CD14-positive monocyte (primary cell): ENCODE measurements around the gene GDPD4. TPM values are rescaled to one million over a fixed set of nuclear protein-coding genes. Genes with fewer than 3 reads are reported as not detected.

ENCODE experiments used
- DNase-seq, 3 donors: peaks; one replicate each; pipeline ENCODE4 v3.0.0-alpha.2; 2011 to 2022
- H2AFZ ChIP-seq: 2 replicates; pipeline ENCODE4 v1.6.0; 2012; ENCODE audit warnings: mild to moderate bottlenecking, low read depth, low read length, inconsistent platforms; ENCODE audit not compliant: insufficient read depth, poor library complexity, severe bottlenecking
- H3K27ac ChIP-seq, 2 donors: 1 replicate in 1 of 2; 2 replicates in 1 of 2; pipeline ENCODE4 v1.5.1; 2012 to 2013; ENCODE audit warnings: low read length in 2 of 2, control low read depth in 1 of 2, inconsistent platforms in 1 of 2, low read depth in 1 of 2, mild to moderate bottlenecking in 1 of 2
- H3K27me3 ChIP-seq, 2 donors: one replicate each; pipeline versions ENCODE4 v1.6.0 to v1.6.1; 2011 to 2013; ENCODE audit warnings: low read length in 2 of 2; ENCODE audit not compliant: control insufficient read depth in 2 of 2, insufficient read depth in 2 of 2
- H3K36me3 ChIP-seq, 2 donors: replicated peaks in 1 of 2; 1 replicate in 1 of 2; 2 replicates in 1 of 2; pipeline versions ENCODE4 v1.5.1 to v1.6.1; 2012 to 2013; ENCODE audit warnings: low read length in 2 of 2, control low read depth in 1 of 2, inconsistent platforms in 1 of 2, mild to moderate bottlenecking in 1 of 2; ENCODE audit not compliant: insufficient read depth in 2 of 2, control insufficient read depth in 1 of 2
- H3K4me1 ChIP-seq, 2 donors: 1 replicate in 1 of 2; 2 replicates in 1 of 2; pipeline versions ENCODE4 v1.5.1 to v1.6.1; 2012 to 2013; ENCODE audit warnings: low read length in 2 of 2, control low read depth in 1 of 2, inconsistent platforms in 1 of 2, mild to moderate bottlenecking in 1 of 2, moderate library complexity in 1 of 2; ENCODE audit not compliant: insufficient read depth in 2 of 2, control insufficient read depth in 1 of 2
- H3K4me2 ChIP-seq: replicated peaks from 2 replicates; pipeline ENCODE3; 2012; ENCODE audit warnings: low read length, moderate library complexity, mild to moderate bottlenecking; ENCODE audit not compliant: poor library complexity, severe bottlenecking; ENCODE audit errors: extremely low read depth
- H3K4me3 ChIP-seq, 3 experiments: fragments of 200-600 bp in 1 of 3; sonication (generic) in 1 of 3; replicated peaks in 1 of 3; 1 replicate in 2 of 3; 2 replicates in 1 of 3; pipeline ENCODE4 v1.5.1; 2011 to 2013; ENCODE audit warnings: low read length in 3 of 3, mild to moderate bottlenecking in 3 of 3, control low read depth in 2 of 3, low read depth in 2 of 3, inconsistent platforms in 1 of 3, moderate library complexity in 1 of 3
- H3K79me2 ChIP-seq: 2 replicates; pipeline ENCODE4 v1.6.0; 2012; ENCODE audit warnings: mild to moderate bottlenecking, control low read depth, inconsistent platforms, low read length, moderate library complexity; ENCODE audit not compliant: insufficient read depth
- H3K9ac ChIP-seq: 2 replicates; pipeline ENCODE4 v1.6.0; 2017; ENCODE audit warnings: low read length, mild to moderate bottlenecking; ENCODE audit not compliant: insufficient read depth, poor library complexity, severe bottlenecking
- H3K9me3 ChIP-seq, 2 donors: replicated peaks in 1 of 2; 1 replicate in 1 of 2; 2 replicates in 1 of 2; pipeline versions ENCODE4 v1.5.1 to v1.6.1; 2012 to 2013; ENCODE audit warnings: low read length in 2 of 2, control low read depth in 1 of 2; ENCODE audit not compliant: control insufficient read depth in 1 of 2, insufficient read depth in 1 of 2
- H4K20me1 ChIP-seq: 2 replicates; pipeline ENCODE4 v1.6.0; 2012; ENCODE audit warnings: mild to moderate bottlenecking, low read length, control low read depth, moderate library complexity; ENCODE audit not compliant: insufficient read depth
- H3K27ac Mint-ChIP-seq, 7 donors: one replicate each; pipeline ENCODE4 v1.8.0; 2020; ENCODE audit warnings: mild to moderate bottlenecking in 7 of 7, mixed read lengths in 7 of 7, moderate library complexity in 6 of 7, inconsistent platforms in 2 of 7
- H3K27me3 Mint-ChIP-seq, 3 donors: one replicate each; pipeline ENCODE4 v1.8.0; 2021 to 2022; ENCODE audit warnings: low read depth in 3 of 3, mild to moderate bottlenecking in 3 of 3, mixed read lengths in 3 of 3, moderate library complexity in 3 of 3, inconsistent platforms in 1 of 3
- H3K36me3 Mint-ChIP-seq, 2 donors: one replicate each; pipeline ENCODE4 v1.8.0; 2020; ENCODE audit warnings: mixed read lengths in 2 of 2, inconsistent platforms in 1 of 2, mild to moderate bottlenecking in 1 of 2
- H3K4me1 Mint-ChIP-seq: one replicate; pipeline ENCODE4 v1.8.0; 2020; ENCODE audit warnings: mild to moderate bottlenecking, mixed read lengths
- H3K4me3 Mint-ChIP-seq, 2 donors: one replicate each; pipeline ENCODE4 v1.8.0; 2020; ENCODE audit warnings: mild to moderate bottlenecking in 2 of 2, mixed read lengths in 2 of 2, moderate library complexity in 1 of 2
- H3K9me3 Mint-ChIP-seq, 7 donors: one replicate each; pipeline ENCODE4 v1.8.0; 2020 to 2022; ENCODE audit warnings: mixed read lengths in 7 of 7, mild to moderate bottlenecking in 6 of 7, moderate library complexity in 6 of 7, inconsistent platforms in 2 of 7
- CTCF ChIP-seq: fragments of 200-600 bp; IDR thresholded peaks from one replicate; pipeline ENCODE4 v1.8.0; 2022; ENCODE audit warnings: antibody characterized with exemption, mild to moderate bottlenecking
- WGBS: methylation state at CpG from one replicate; pipeline ENCODE4 v1.1.5; 2013; ENCODE audit warnings: missing lambda C conversion rate; ENCODE audit not compliant: insufficient coverage; 5-methylcytosine and 5-hydroxymethylcytosine counted together
- intact Hi-C, 2 donors: fragments of 100-400 bp; cut with micrococcal nuclease; formaldehyde crosslinking; loops; one replicate each; pipeline versions ENCODE4 v1.15.0 to v1.15.1; 2023
- polyA plus RNA-seq, 3 donors: library from polyadenylated mRNA; depleted of rRNA in 1 of 3; unstranded in 2 of 3; stranded (reverse) in 1 of 3; fragments of 300-500 nt in 2 of 3; fragments of >200 nt in 1 of 3; fragmentation: Illumina TruSeq in 2 of 3; gene quantifications; 1 replicate in 2 of 3; 2 replicates in 1 of 3; pipeline ENCODE4 v1.2.3, GENCODE V29; 2012 to 2021

GDPD4 gene
- polyA plus RNA-seq, 3 donors, result not detected

GRCh38 chr11:77236901-77237300, 64.6 kb downstream of the GDPD4 start:
- Mint-ChIP-seq H3K36me3 (no peaks in the 10 kb centered on the region), H3K4me1 (no peaks in the 10 kb centered on the region), H3K27ac (no peak overlapping the region), H3K9me3 (peaks cover 0 to 4% (median 2%) of the 10 kb centered on the region in 7 donors), H3K4me3 (no peak overlapping the region), H3K27me3 (peaks cover 0 to 3% (median 3%) of the 10 kb centered on the region in 3 donors)
- H3K4me1 ChIP-seq, result no peaks in the 10 kb centered on the region
- no peaks in the 10 kb centered on the region for H3K27me3 ChIP-seq
- intact Hi-C loops, result no loop called here
- H2AFZ ChIP-seq, result no peak overlapping the region
- no peaks in the 10 kb centered on the region for H3K79me2 ChIP-seq
- no peaks in the 10 kb centered on the region for H4K20me1 ChIP-seq
- H3K9ac ChIP-seq, result no peak overlapping the region
- TF ChIP-seq CTCF, result no peak
- no peak overlapping the region for H3K27ac ChIP-seq
- H3K9me3 ChIP-seq, result no peaks in the 10 kb centered on the region
- H3K4me3 ChIP-seq, result no peak overlapping the region
- H3K4me2 ChIP-seq, result no peak overlapping the region
- H3K36me3 ChIP-seq, result no peaks in the 10 kb centered on the region
- DNase-seq, result no peak

DNA sequence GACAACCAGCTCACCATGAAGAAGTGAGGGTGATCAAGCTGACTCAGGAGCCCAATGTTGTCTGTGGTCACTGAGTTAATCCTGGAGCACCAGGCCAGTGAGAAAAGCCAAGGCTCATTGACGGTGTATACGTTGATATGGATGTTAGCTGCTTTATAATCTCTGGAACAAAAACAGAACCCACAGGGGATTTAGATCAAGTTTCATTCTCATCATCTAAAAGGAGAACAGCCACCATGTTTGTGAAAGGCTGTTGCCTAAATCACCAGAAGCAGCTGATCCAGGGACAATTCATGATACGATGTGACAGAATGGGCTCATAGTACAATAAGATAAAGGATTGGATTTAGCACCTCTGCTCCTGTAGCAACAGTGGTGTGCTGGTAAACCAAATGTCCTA, 68.5 kb downstream of the GDPD4 start:
- no peak overlapping the region for H3K4me3 Mint-ChIP-seq
- H3K9me3 Mint-ChIP-seq, result no peaks in the 10 kb centered on the region
- TF ChIP-seq CTCF, result no peak
- H3K9me3 ChIP-seq, result no peaks in the 10 kb centered on the region
- no peaks in the 10 kb centered on the region for H3K36me3 ChIP-seq
- H3K27me3 Mint-ChIP-seq, result peaks cover 0 to 2% (median 2%) of the 10 kb centered on the region in 3 donors
- no peak overlapping the region for H2AFZ ChIP-seq
- H4K20me1 ChIP-seq, result no peaks in the 10 kb centered on the region
- H3K79me2 ChIP-seq, result no peaks in the 10 kb centered on the region
- no peaks in the 10 kb centered on the region for H3K4me1 ChIP-seq
- H3K36me3 Mint-ChIP-seq, result no peaks in the 10 kb centered on the region
- no peak overlapping the region for H3K27ac ChIP-seq
- DNase-seq, result no peak
- no peak overlapping the region for H3K4me3 ChIP-seq
- H3K4me1 Mint-ChIP-seq, result no peaks in the 10 kb centered on the region
- no peak overlapping the region for H3K4me2 ChIP-seq
- H3K27ac Mint-ChIP-seq, result no peak overlapping the region
- intact Hi-C loops, result no loop called here
- no peaks in the 10 kb centered on the region for H3K27me3 ChIP-seq
- WGBS, result 100% methylated on average over 1 of the region's 3 CpGs
- H3K9ac ChIP-seq, result no peak overlapping the region
